PC-9 (cell line): Measurements from ENCODE around the gene NISCH.

Experiments
- CTCF ChIP-seq: fragments of 200-600 bp; sonication (generic); conservative IDR thresholded peaks from 2 replicates; pipeline ENCODE4 v1.6.1; 2017; ENCODE audit warnings: mixed run types, antibody characterized with exemption, mild to moderate bottlenecking, moderate library complexity
- EZH2 ChIP-seq: fragments of 200-600 bp; sonication (generic); IDR thresholded peaks from 2 replicates; pipeline ENCODE4 v1.8.0; 2017; ENCODE audit warnings: antibody characterized with exemption, low read depth

DNA sequence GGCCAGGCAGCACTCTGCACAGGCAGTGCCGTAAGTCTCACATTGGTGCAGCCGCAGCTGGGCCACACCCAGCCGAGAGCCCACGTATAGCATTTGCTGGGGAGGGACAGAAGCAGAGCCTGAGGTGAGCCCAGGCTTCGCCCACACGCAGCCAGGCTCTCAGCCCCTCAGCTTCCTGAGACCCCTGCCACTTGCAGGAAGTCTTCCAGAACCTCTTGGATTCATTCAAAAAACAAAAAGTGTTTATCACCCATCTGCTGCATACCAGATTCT is 17.4 kb upstream of the NISCH start:
- no peak for TF ChIP-seq CTCF
- TF ChIP-seq EZH2 = no peak
